Measurements from ENCODE around the gene ZNF613. TPM values are rescaled to one million over a fixed set of nuclear protein-coding genes. Genes with fewer than 3 reads are reported as not detected.

Gene ZNF613
- total and polyA plus RNA-seq, 2 donors (not counting 3 experiments of a cell fraction or from before 2014, with no cell fraction given) = 1.7 to 6.5 TPM

DNA sequence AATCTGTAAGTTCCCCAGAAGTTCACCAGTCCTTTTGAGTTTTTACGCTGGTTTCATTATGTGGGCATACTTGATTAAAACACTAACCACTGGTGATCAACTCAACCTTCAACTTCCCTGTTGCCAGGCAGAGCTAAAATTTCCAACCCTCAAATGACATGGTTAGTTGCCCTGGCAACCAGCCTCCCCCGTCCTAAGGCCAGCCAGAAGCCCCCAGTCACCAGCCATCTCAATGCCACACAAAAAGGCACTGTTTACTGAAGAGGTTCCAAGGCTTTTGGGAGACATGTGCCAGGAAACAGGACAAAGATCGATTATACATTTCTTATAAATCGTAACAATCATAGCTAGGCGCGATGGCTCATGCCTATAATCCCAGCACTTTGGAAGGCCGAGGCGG lies 24.1 kb upstream of the ZNF613 start:
- H3K9me3 ChIP-seq (replicated peaks; ENCODE audit: control insufficient read depth, insufficient read depth, low read length) = no peaks in the 10 kb centered on the region
- H3K79me2 ChIP-seq (ENCODE audit: control insufficient read depth, insufficient read depth, low read length) = peaks cover 36% of the 10 kb centered on the region
- no peaks in the 10 kb centered on the region for H3K9me1 ChIP-seq (replicated peaks; ENCODE audit: control insufficient read depth, extremely low read depth, insufficient read depth, low read length)
- no peaks in the 10 kb centered on the region for H3K27me3 ChIP-seq (ENCODE audit: control insufficient read depth in 2 of 2, insufficient read depth in 2 of 2, low read length in 2 of 2)
- peaks cover 0 to 1% of the 10 kb centered on the region in 2 experiments for H3K36me3 ChIP-seq (ENCODE audit: control insufficient read depth in 2 of 2, extremely low read depth in 1 of 2, insufficient read depth in 2 of 2, low read length in 2 of 2)
- POLR2A ChIA-PET = no interaction called here
- FAIRE-seq (no peak), DNase-seq (ENCODE audit: low read depth, low spot score) (no peak)
- no peaks in the 10 kb centered on the region for H4K20me1 ChIP-seq (replicated peaks; ENCODE audit: control insufficient read depth, extremely low read depth, insufficient read depth, low read length)
- TF ChIP-seq, protein P1, sequence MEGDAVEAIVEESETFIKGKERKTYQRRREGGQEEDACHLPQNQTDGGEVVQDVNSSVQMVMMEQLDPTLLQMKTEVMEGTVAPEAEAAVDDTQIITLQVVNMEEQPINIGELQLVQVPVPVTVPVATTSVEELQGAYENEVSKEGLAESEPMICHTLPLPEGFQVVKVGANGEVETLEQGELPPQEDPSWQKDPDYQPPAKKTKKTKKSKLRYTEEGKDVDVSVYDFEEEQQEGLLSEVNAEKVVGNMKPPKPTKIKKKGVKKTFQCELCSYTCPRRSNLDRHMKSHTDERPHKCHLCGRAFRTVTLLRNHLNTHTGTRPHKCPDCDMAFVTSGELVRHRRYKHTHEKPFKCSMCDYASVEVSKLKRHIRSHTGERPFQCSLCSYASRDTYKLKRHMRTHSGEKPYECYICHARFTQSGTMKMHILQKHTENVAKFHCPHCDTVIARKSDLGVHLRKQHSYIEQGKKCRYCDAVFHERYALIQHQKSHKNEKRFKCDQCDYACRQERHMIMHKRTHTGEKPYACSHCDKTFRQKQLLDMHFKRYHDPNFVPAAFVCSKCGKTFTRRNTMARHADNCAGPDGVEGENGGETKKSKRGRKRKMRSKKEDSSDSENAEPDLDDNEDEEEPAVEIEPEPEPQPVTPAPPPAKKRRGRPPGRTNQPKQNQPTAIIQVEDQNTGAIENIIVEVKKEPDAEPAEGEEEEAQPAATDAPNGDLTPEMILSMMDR (IDR thresholded peaks at IDR 0.05; ENCODE audit: extremely low read depth in 1 of 2, insufficient read depth in 1 of 2, low read depth in 1 of 2, low read length in 2 of 2) = no peak
- TF ChIP-seq FOS (IDR thresholded peaks at IDR 0.05; ENCODE audit: borderline replicate concordance, insufficient read depth, low read length) = no peak
- TF ChIP-seq MYC (IDR thresholded peaks at IDR 0.05; ENCODE audit: low read depth, low read length) = no peak
- no peak overlapping the region for H3K9ac ChIP-seq (replicated peaks; ENCODE audit: extremely low read depth, insufficient read depth, low read length)
- TSS peak; percentile 23 for BruUV-seq (replicated peaks)
- CTCF ChIA-PET = no interaction called here
- no peak overlapping the region for H3K4me2 ChIP-seq (ENCODE audit: insufficient read depth, low read length)
- intact Hi-C loops (cut with micrococcal nuclease) (no loop called here), dilution Hi-C loops (cut with MboI; ENCODE audit: extremely low pct_ligation_motif_present, low sequenced_read_pairs) (no loop called here)
- no peak overlapping the region for H2AFZ ChIP-seq (ENCODE audit: low read depth, low read length)
- no peaks in the 10 kb centered on the region for H3K4me1 ChIP-seq (ENCODE audit: control insufficient read depth, extremely low read depth, insufficient read depth, low read length)
- no peak overlapping the region for H3K4me3 ChIP-seq (replicated peaks in 1 of 3; ENCODE audit: insufficient read depth in 1 of 3, low read depth in 1 of 3, low read length in 3 of 3)
- no peak overlapping the region for H3K27ac ChIP-seq (ENCODE audit: insufficient read depth, low read depth, low read length)

DNA sequence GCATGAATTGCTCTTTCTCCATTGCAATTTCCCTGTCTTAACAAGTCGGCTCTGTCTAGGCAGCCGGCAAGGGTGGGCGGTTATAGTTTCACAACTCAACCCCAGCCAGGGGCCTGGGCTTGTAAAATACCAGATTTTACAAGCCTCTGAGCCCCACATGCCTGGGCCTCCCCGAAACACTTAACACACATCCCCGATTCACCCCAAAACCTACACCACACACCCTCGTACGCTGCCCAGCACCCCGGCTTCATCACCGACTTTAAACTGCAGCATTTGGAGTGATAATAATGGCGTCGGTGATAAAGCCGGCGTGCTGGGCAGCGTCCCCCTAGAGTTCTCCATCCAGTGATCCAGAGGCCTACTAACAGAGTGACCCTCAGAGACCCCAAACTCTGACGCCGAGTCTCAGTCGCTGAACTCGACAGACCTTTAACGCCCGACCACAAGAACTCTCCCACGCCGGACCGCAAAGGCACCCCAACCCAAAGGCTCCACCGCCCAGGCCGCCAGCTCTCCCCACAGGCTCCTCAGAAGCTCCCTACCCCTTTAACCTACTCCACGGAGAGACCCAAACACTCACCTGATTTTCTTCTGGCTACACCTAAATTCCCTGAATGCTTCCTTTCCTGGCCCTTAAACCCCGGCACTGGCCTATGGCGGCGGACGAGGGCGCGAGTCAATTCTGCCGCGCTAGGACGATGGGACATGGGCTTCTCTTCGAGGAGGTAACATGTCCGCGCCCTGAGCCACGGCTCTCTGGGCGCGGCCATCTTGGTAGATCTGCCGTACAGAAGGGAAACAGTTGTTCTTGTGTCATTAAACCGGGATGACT lies 22.7 kb upstream of the ZNF613 start, which contains the start of gene ZNF649:
ZNF649 (minus strand) TSS at position 687 of the 835 bp plus-strand sequence. CDS start 4,910 bp downstream, outside the sequence.
- peak within 1 kb of the TSS; percentile 72 for H3K4me2 ChIP-seq (ENCODE audit: insufficient read depth, low read length)
- no peaks in the 10 kb centered on the region for H3K27me3 ChIP-seq (ENCODE audit: control insufficient read depth in 2 of 2, insufficient read depth in 2 of 2, low read length in 2 of 2)
- intact Hi-C loops (cut with micrococcal nuclease) (loop anchor here (1.0 kb wide), 4 partner anchors 16 to 333 kb away; partner anchors contain the start of genes ZNF350 and ZNF613), dilution Hi-C loops (cut with MboI; ENCODE audit: extremely low pct_ligation_motif_present, low sequenced_read_pairs) (no loop called here)
- H3K9me1 ChIP-seq (replicated peaks; ENCODE audit: control insufficient read depth, extremely low read depth, insufficient read depth, low read length) = no peaks in the 10 kb centered on the region
- H3K4me3 ChIP-seq (replicated peaks in 1 of 3; ENCODE audit: insufficient read depth in 1 of 3, low read depth in 1 of 3, low read length in 3 of 3) = peak within 1 kb of the TSS; percentile 91 to 98 (median 94)
- no TSS peak for BruUV-seq (replicated peaks)
- H4K20me1 ChIP-seq (replicated peaks; ENCODE audit: control insufficient read depth, extremely low read depth, insufficient read depth, low read length) = no peaks in the 10 kb centered on the region
- H3K79me2 ChIP-seq (ENCODE audit: control insufficient read depth, insufficient read depth, low read length) = peaks cover 36% of the 10 kb centered on the region
- no peak for TF ChIP-seq JUN (IDR thresholded peaks at IDR 0.05; ENCODE audit: borderline replicate concordance, insufficient read depth, insufficient read length, low read depth)
- TF ChIP-seq, protein P2, sequence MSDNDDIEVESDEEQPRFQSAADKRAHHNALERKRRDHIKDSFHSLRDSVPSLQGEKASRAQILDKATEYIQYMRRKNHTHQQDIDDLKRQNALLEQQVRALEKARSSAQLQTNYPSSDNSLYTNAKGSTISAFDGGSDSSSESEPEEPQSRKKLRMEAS (IDR thresholded peaks at IDR 0.05; ENCODE audit: insufficient read depth, insufficient read length) = no peak
- no peak for TF ChIP-seq POLR2AphosphoS5 (IDR thresholded peaks at IDR 0.05; ENCODE audit: insufficient read depth, low read depth, low read length)
- TF ChIP-seq, protein P1 (IDR thresholded peaks at IDR 0.05; ENCODE audit: extremely low read depth in 1 of 2, insufficient read depth in 1 of 2, low read depth in 1 of 2, low read length in 2 of 2) = no peak
- TF ChIP-seq GATA2 (IDR thresholded peaks at IDR 0.05; ENCODE audit: insufficient read depth, insufficient read length, low read depth, low read length) = no peak
- no peak for TF ChIP-seq MYC (IDR thresholded peaks at IDR 0.05; ENCODE audit: low read depth, low read length)
- no peak for TF ChIP-seq FOS (IDR thresholded peaks at IDR 0.05; ENCODE audit: borderline replicate concordance, insufficient read depth, low read length)
- TF ChIP-seq POLR2A (IDR thresholded peaks at IDR 0.05; ENCODE audit: low read depth, low read length) = no peak
- TF ChIP-seq EZH2 (IDR thresholded peaks at IDR 0.05; ENCODE audit: borderline replicate concordance, low read depth, low read length, severe bottlenecking) = no peak
- CTCF ChIA-PET = no interaction called here
- peak within 1 kb of the TSS; percentile 98 for H2AFZ ChIP-seq (ENCODE audit: low read depth, low read length)
- peak; percentile 84 for DNase-seq (ENCODE audit: low read depth, low spot score)
- H3K9me3 ChIP-seq (replicated peaks; ENCODE audit: control insufficient read depth, insufficient read depth, low read length) = no peaks in the 10 kb centered on the region
- POLR2A ChIA-PET = no interaction called here
- H3K27ac ChIP-seq (ENCODE audit: insufficient read depth, low read depth, low read length) = peak within 1 kb of the TSS; percentile 46
- FAIRE-seq = peak; percentile 95
- H3K36me3 ChIP-seq (ENCODE audit: control insufficient read depth in 2 of 2, extremely low read depth in 1 of 2, insufficient read depth in 2 of 2, low read length in 2 of 2) = no peaks in the 10 kb centered on the region
- H3K4me1 ChIP-seq (ENCODE audit: control insufficient read depth, extremely low read depth, insufficient read depth, low read length) = no peaks in the 10 kb centered on the region
- peak within 1 kb of the TSS; percentile 86 for H3K9ac ChIP-seq (replicated peaks; ENCODE audit: extremely low read depth, insufficient read depth, low read length)

Measured in endothelial cell of umbilical vein (primary cell).